Liver (tissue), 3 donors: ENCODE measurements around the gene CAP2.

ENCODE experiments used
- CTCF ChIP-seq: fragments of 150-350 bp; IDR thresholded peaks from 2 replicates; pipeline ENCODE4 v1.5.1; 2017; ENCODE audit warnings: improper control_type of control experiment, low read depth, low read length; ENCODE audit not compliant: missing input control
- RAD21 ChIP-seq, 2 donors: IDR thresholded peaks; 2 replicates each; pipeline ENCODE4 v1.6.1; 2016; ENCODE audit warnings: antibody characterized with exemption in 2 of 2, mild to moderate bottlenecking in 2 of 2
- REST ChIP-seq: IDR thresholded peaks from 2 replicates; pipeline ENCODE4 v1.6.1; 2016; ENCODE audit warnings: antibody characterized with exemption, mild to moderate bottlenecking
- donor health status: healthy.
- donor health status: healthy.

- TF ChIP-seq CTCF (no peak), RAD21 (IDR thresholded peaks at IDR 0.05) (no peak), REST (no peak)
Observed at GRCh38 chr6:17456711-17457110, 63.3 kb downstream of the CAP2 start.
